ENCODE measurements around the gene NDUFV2. TPM values are rescaled to one million over a fixed set of nuclear protein-coding genes. Genes with fewer than 3 reads are reported as not detected.

The NDUFV2 gene
- total and polyA plus RNA-seq, 2 of the 13 experiments (the other 11 are each of a cell fraction or from before 2014, with no cell fraction given) = 216 to 299 TPM

DNA sequence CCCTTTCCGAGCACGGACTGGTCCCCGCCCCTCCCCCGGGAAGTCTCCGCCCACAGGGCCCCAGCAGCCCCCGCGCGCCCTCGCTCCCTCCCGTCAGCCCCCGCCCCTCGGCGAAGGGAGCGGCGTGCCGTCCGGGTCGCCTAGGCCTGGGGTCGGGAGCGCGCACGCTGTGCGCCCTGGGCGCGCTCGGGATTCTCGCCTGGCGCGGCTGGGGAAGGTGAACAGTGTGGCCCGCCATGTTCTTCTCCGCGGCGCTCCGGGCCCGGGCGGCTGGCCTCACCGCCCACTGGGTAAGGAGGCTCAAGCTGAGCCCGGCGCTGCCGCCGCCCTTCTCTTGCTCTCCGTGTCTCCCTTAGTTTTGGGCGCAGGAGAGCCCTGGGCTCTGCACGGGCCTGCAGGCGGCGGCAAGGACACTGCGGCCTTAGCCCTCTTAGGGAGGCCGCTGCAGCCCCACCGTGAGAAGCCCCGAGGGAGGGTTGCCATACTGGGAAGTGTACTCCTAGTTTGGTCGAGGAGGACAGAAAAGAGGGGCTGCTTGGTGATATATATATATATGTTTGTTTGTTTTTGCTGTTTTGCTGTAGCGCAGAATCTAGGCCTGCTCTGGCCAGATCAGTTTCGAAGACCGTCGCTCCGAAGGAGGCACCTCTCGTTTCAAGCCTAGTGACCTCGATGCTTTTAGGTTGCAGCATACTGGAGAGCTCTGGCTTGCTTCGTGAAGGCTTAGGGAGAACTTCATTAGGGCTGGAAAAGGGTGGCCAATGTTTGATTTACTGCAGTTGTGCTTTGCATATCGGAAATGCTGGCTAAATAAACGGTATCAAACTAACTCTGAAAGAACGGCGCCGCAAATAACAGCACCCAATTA lies at the start of gene NDUFV2 (continued):
- TF ChIP-seq, protein P1, sequence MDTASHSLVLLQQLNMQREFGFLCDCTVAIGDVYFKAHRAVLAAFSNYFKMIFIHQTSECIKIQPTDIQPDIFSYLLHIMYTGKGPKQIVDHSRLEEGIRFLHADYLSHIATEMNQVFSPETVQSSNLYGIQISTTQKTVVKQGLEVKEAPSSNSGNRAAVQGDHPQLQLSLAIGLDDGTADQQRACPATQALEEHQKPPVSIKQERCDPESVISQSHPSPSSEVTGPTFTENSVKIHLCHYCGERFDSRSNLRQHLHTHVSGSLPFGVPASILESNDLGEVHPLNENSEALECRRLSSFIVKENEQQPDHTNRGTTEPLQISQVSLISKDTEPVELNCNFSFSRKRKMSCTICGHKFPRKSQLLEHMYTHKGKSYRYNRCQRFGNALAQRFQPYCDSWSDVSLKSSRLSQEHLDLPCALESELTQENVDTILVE (CRISPR knock-in tag; IDR thresholded peaks at IDR 0.05) = peak; percentile 18; the same call in 1 of the 2 replicates
- TF ChIP-seq IKZF4 (CRISPR knock-in tag; IDR thresholded peaks at IDR 0.05; ENCODE audit: borderline replicate concordance, low read depth, not compliant biosample characterization) = no peak
- TF ChIP-seq SMAD9 (CRISPR knock-in tag; IDR thresholded peaks at IDR 0.05) = no peak
- TF ChIP-seq TMF1 (CRISPR knock-in tag; IDR thresholded peaks at IDR 0.05; ENCODE audit: low read depth) = 0 out of 2 replicates have a peak, but pooled peaks have one; percentile 74
- no peak for TF ChIP-seq FOXP1 (IDR thresholded peaks at IDR 0.05)
- TF ChIP-seq FOXP1 (CRISPR knock-in tag; IDR thresholded peaks at IDR 0.05) = no peak
- TF ChIP-seq YY1 (IDR thresholded peaks at IDR 0.05; ENCODE audit: insufficient read depth, insufficient replicate concordance, low read depth, low read length) = peak; percentile 92
- no peak for TF ChIP-seq KDM5A (IDR thresholded peaks at IDR 0.05; ENCODE audit: borderline replicate concordance, low read length)
- TF ChIP-seq, protein P2, sequence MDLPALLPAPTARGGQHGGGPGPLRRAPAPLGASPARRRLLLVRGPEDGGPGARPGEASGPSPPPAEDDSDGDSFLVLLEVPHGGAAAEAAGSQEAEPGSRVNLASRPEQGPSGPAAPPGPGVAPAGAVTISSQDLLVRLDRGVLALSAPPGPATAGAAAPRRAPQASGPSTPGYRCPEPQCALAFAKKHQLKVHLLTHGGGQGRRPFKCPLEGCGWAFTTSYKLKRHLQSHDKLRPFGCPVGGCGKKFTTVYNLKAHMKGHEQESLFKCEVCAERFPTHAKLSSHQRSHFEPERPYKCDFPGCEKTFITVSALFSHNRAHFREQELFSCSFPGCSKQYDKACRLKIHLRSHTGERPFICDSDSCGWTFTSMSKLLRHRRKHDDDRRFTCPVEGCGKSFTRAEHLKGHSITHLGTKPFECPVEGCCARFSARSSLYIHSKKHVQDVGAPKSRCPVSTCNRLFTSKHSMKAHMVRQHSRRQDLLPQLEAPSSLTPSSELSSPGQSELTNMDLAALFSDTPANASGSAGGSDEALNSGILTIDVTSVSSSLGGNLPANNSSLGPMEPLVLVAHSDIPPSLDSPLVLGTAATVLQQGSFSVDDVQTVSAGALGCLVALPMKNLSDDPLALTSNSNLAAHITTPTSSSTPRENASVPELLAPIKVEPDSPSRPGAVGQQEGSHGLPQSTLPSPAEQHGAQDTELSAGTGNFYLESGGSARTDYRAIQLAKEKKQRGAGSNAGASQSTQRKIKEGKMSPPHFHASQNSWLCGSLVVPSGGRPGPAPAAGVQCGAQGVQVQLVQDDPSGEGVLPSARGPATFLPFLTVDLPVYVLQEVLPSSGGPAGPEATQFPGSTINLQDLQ (CRISPR knock-in tag; IDR thresholded peaks at IDR 0.05) = no peak
- TF ChIP-seq ZBTB46 (CRISPR knock-in tag; IDR thresholded peaks at IDR 0.05; ENCODE audit: borderline replicate concordance) = 0 out of 2 replicates have a peak, but pooled peaks have one; percentile 61
- no peak for TF ChIP-seq SSRP1 (CRISPR knock-in tag; IDR thresholded peaks at IDR 0.05)
- TF ChIP-seq ZNF230 (CRISPR knock-in tag; IDR thresholded peaks at IDR 0.05) = peak; percentile 88; the same call in 1 of the 2 replicates
- no peak for TF ChIP-seq SRF (IDR thresholded peaks at IDR 0.05; ENCODE audit: low read depth, low read length)
- TF ChIP-seq NR2F6 (IDR thresholded peaks at IDR 0.05) = no peak
- TF ChIP-seq NR2F6 (CRISPR knock-in tag; IDR thresholded peaks at IDR 0.05) = no peak; the same call in 1 of the 2 replicates
- TF ChIP-seq, protein P3, sequence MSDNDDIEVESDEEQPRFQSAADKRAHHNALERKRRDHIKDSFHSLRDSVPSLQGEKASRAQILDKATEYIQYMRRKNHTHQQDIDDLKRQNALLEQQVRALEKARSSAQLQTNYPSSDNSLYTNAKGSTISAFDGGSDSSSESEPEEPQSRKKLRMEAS (IDR thresholded peaks at IDR 0.05) = peak; percentile 84
- TF ChIP-seq KDM4B (CRISPR knock-in tag; IDR thresholded peaks at IDR 0.05) = no peak
- TF ChIP-seq MLX (CRISPR knock-in tag; IDR thresholded peaks at IDR 0.05) = peak; percentile 35; the same call in 1 of the 2 replicates
- no peak for TF ChIP-seq NFYC (CRISPR knock-in tag; IDR thresholded peaks at IDR 0.05)
- TF ChIP-seq, protein P4, sequence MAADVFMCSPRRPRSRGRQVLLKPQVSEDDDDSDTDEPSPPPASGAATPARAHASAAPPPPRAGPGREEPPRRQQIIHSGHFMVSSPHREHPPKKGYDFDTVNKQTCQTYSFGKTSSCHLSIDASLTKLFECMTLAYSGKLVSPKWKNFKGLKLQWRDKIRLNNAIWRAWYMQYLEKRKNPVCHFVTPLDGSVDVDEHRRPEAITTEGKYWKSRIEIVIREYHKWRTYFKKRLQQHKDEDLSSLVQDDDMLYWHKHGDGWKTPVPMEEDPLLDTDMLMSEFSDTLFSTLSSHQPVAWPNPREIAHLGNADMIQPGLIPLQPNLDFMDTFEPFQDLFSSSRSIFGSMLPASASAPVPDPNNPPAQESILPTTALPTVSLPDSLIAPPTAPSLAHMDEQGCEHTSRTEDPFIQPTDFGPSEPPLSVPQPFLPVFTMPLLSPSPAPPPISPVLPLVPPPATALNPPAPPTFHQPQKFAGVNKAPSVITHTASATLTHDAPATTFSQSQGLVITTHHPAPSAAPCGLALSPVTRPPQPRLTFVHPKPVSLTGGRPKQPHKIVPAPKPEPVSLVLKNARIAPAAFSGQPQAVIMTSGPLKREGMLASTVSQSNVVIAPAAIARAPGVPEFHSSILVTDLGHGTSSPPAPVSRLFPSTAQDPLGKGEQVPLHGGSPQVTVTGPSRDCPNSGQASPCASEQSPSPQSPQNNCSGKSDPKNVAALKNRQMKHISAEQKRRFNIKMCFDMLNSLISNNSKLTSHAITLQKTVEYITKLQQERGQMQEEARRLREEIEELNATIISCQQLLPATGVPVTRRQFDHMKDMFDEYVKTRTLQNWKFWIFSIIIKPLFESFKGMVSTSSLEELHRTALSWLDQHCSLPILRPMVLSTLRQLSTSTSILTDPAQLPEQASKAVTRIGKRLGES (CRISPR knock-in tag; IDR thresholded peaks at IDR 0.05; ENCODE audit: borderline replicate concordance) = no peak
- no peak for TF ChIP-seq ZNF878 (CRISPR knock-in tag; IDR thresholded peaks at IDR 0.05)
